Measurements from ENCODE around the gene SLC7A6. TPM values are rescaled to one million over a fixed set of nuclear protein-coding genes. Genes with fewer than 3 reads are reported as not detected.

Gene SLC7A6
- total RNA-seq, 3 donors from 2014 or later = 43.2 to 284 (median 65.2) TPM

DNA sequence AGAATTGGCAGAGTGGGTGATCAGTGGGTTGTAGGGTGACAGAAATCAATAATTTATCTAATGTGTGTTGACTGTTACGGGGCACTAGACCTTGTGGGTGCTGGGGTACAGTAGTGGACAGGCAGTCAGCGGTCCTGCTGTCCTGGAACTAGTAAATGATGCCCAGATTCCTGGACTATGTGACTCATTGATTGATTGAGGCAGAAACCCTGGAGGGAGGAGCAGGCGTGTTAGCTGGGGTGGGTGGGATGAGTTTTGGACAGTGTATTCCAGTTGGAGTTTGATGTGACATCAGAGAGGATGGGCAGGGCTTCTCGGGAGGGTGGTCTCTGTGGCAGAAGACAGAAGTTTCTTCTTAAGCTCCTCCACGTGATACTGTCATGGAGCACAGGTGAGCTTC, 70.8 kb downstream of the SLC7A6 start:
- H3K27me3 ChIP-seq = no peaks in the 10 kb centered on the region
- H3K9me3 ChIP-seq = no peaks in the 10 kb centered on the region
- no peak overlapping the region for H3K27ac ChIP-seq
- H3K36me3 ChIP-seq = peaks cover 7% of the 10 kb centered on the region
- no peak overlapping the region for H3K4me3 ChIP-seq
- no peak for DNase-seq (ENCODE audit: low spot score in 2 of 2)
- intact Hi-C loops (cut with DNase I; ENCODE audit: low total_unique reads) = loop anchor here (5.0 kb wide), 1 partner anchor 1238 kb away; no protein-coding TSS in a partner anchor
- H3K4me1 ChIP-seq = peaks cover 0 to 4% of the 10 kb centered on the region in 2 donors
- TF ChIP-seq POLR2A (IDR thresholded peaks at IDR 0.05) = no peak

DNA sequence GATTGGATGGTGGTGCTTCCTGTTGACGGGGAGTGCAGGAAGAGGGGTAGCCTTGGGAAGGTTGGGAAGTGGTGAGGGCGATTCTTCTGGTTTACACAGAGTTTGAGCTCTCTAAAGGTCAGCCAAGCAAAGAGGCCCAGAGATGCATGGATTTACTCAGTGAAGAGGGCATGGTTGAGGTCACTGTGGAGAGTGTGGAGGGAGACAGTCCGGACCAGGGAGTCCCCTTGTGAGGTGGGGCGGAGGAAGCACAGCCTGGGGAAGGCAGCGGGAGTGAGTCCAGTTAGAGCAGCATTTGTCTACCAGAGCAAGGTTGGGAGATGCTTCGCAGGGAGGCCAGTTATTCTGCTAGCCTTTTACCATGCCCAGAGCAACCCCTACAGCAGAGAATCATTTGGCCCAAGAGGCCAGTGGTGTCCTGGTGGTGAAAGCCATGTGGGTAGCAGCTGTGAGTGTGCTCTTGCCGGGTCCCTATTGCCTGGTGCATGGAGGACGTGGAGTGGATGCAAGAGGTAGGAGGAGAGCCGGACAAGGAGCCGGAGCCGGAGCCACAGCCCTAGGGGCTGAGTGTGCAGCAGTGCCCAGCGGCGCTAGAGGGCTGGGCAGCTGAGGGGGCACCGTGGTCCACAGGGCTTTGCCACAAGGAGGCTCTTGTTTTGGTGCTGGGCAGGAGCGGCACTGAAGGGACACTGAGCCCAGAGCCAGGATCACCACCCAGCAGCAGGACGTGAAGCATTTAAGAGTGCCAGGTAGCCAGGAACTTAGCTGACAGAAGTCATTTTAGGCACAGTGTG, 74.2 kb downstream of the SLC7A6 start:
- Histone ChIP-seq H3K27ac (no peak overlapping the region), H3K9me3 (no peaks in the 10 kb centered on the region), H3K36me3 (peaks cover 16% of the 10 kb centered on the region), H3K4me1 (no peaks in the 10 kb centered on the region), H3K27me3 (no peaks in the 10 kb centered on the region), H3K4me3 (no peak overlapping the region)
- TF ChIP-seq, protein P1, sequence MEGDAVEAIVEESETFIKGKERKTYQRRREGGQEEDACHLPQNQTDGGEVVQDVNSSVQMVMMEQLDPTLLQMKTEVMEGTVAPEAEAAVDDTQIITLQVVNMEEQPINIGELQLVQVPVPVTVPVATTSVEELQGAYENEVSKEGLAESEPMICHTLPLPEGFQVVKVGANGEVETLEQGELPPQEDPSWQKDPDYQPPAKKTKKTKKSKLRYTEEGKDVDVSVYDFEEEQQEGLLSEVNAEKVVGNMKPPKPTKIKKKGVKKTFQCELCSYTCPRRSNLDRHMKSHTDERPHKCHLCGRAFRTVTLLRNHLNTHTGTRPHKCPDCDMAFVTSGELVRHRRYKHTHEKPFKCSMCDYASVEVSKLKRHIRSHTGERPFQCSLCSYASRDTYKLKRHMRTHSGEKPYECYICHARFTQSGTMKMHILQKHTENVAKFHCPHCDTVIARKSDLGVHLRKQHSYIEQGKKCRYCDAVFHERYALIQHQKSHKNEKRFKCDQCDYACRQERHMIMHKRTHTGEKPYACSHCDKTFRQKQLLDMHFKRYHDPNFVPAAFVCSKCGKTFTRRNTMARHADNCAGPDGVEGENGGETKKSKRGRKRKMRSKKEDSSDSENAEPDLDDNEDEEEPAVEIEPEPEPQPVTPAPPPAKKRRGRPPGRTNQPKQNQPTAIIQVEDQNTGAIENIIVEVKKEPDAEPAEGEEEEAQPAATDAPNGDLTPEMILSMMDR (IDR thresholded peaks at IDR 0.05) = no peak
- TF ChIP-seq POLR2AphosphoS5 (IDR thresholded peaks at IDR 0.05) (no peak), POLR2A (IDR thresholded peaks at IDR 0.05) (no peak)
- no peak for DNase-seq (ENCODE audit: low spot score in 2 of 2)
- intact Hi-C loops (cut with DNase I; ENCODE audit: low total_unique reads) = loop anchor here (5.0 kb wide), 1 partner anchor 1241 kb away; no protein-coding TSS in a partner anchor

DNA sequence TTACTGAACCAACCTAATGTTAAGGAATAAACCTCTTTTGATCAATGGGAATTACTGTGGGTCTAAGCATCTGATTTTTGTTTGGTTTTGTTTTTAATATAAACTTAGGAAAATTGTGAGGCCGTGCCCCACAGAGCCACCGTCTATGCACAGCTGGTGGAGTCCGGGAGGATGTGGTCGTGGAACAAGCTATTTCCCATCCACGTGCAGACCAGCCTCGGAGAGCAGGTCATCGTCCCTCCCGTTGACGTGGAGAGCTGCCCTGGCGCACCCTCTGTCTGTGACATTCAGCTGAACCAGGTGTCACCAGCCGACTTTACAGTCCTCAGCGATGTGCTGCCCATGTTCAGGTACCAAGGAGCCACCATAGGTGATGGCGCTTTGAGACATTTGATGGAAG, 74.9 kb downstream of the SLC7A6 start:
- DNase-seq (ENCODE audit: low spot score in 2 of 2) = no peak
- no peaks in the 10 kb centered on the region for H3K9me3 ChIP-seq
- TF ChIP-seq POLR2AphosphoS5 (IDR thresholded peaks at IDR 0.05) (no peak), POLR2A (IDR thresholded peaks at IDR 0.05) (no peak)
- TF ChIP-seq, protein P1 (IDR thresholded peaks at IDR 0.05) = no peak
- intact Hi-C loops (cut with DNase I; ENCODE audit: low total_unique reads) = loop anchor here (5.0 kb wide), 1 partner anchor 1242 kb away; no protein-coding TSS in a partner anchor
- no peak overlapping the region for H3K4me3 ChIP-seq
- H3K4me1 ChIP-seq = no peaks in the 10 kb centered on the region
- H3K27me3 ChIP-seq = no peaks in the 10 kb centered on the region
- H3K27ac ChIP-seq = no peak overlapping the region
- H3K36me3 ChIP-seq = peaks cover 16% of the 10 kb centered on the region

DNA sequence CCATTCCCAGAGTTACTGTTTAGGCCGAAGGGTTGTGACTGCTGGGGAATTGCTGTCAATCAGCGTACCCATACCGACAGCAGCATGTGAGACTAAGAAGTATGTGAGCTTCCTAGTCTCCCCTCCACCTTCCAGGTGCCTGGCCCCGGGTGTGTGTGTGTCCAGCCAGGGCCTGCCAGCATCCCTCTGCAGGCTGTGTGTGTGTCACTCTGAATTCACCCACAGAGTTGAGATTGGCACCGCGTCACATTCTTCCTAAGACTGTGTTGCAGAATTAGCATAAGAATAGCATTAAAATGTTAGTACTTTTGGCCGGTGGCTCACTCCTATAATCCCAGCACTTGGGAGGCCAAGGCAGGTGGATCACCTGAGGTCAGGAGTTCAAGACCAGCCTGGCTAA, 78.3 kb downstream of the SLC7A6 start:
- Histone ChIP-seq H3K9me3 (no peaks in the 10 kb centered on the region), H3K4me1 (no peaks in the 10 kb centered on the region), H3K4me3 (no peak overlapping the region), H3K36me3 (peaks cover 16% of the 10 kb centered on the region), H3K27ac (no peak overlapping the region), H3K27me3 (no peaks in the 10 kb centered on the region)
- intact Hi-C loops (cut with DNase I; ENCODE audit: low total_unique reads) = no loop called here
- TF ChIP-seq, protein P1 (IDR thresholded peaks at IDR 0.05) = no peak
- TF ChIP-seq POLR2A (IDR thresholded peaks at IDR 0.05) = no peak
- TF ChIP-seq POLR2AphosphoS5 (IDR thresholded peaks at IDR 0.05) = no peak
- no peak for DNase-seq (ENCODE audit: low spot score in 2 of 2)

DNA sequence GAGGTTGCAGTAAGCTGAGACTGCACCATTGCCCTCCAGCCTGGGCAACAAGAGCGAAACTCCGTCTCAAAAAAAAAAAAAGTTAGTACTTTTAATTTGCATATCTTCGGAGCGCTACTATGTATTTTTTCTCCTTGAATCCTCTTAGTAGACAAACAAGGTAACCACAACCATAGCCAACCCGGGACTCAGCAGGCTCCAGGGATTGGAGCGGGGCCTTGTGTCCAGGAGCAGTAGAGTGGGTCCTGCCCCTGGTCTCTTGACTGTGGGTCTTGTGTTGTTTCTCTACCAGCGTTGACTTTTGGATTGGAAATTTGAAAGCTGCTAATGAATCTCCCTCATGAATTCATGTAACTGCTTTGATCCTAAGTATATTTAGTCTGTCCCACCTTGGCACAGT, 78.8 kb downstream of the SLC7A6 start:
- Histone ChIP-seq H3K36me3 (peaks cover 16% of the 10 kb centered on the region), H3K27ac (no peak overlapping the region), H3K4me1 (no peaks in the 10 kb centered on the region), H3K27me3 (no peaks in the 10 kb centered on the region), H3K9me3 (no peaks in the 10 kb centered on the region), H3K4me3 (no peak overlapping the region)
- no peak for TF ChIP-seq POLR2A (IDR thresholded peaks at IDR 0.05)
- TF ChIP-seq, protein P1 (IDR thresholded peaks at IDR 0.05) = no peak
- DNase-seq (ENCODE audit: low spot score in 2 of 2) = no peak
- intact Hi-C loops (cut with DNase I; ENCODE audit: low total_unique reads) = no loop called here
